Measurements from ENCODE around the gene DNPH1.

The DNPH1 gene

GRCh38 chr6:43231735-43232450, 2.6 kb upstream of the DNPH1 start:
- Histone ChIP-seq H3K36me3 (no peaks in the 10 kb centered on the region), H3K27me3 (no peaks in the 10 kb centered on the region), H3K4me1 (no peaks in the 10 kb centered on the region), H3K4me3 (ENCODE audit: low read depth, low read length) (no peak overlapping the region), H3K9me3 (no peaks in the 10 kb centered on the region)
- DNase-seq = no peak
- TF ChIP-seq CTCF (IDR thresholded peaks at IDR 0.05; ENCODE audit: low read depth, low read length) = no peak

GRCh38 chr6:43231053-43231452, 1.8 kb upstream of the DNPH1 start:
- TF ChIP-seq CTCF (IDR thresholded peaks at IDR 0.05; ENCODE audit: low read depth, low read length) = no peak

GRCh38 chr6:43229803-43230620, 731 bp upstream of the DNPH1 start:
- Histone ChIP-seq H3K9me3 (no peaks in the 10 kb centered on the region), H3K27me3 (no peaks in the 10 kb centered on the region), H3K4me3 (ENCODE audit: low read depth, low read length) (no peak overlapping the region), H3K4me1 (no peaks in the 10 kb centered on the region), H3K36me3 (no peaks in the 10 kb centered on the region)
- TF ChIP-seq CTCF (IDR thresholded peaks at IDR 0.05; ENCODE audit: low read depth, low read length) = no peak
- no peak for DNase-seq

More at GRCh38 chr6:43231053-43231452, 1.8 kb upstream of the DNPH1 start:
- Histone ChIP-seq H3K27me3 (no peaks in the 10 kb centered on the region), H3K4me1 (no peaks in the 10 kb centered on the region), H3K36me3 (no peaks in the 10 kb centered on the region), H3K9me3 (no peaks in the 10 kb centered on the region), H3K4me3 (ENCODE audit: low read depth, low read length) (no peak overlapping the region)
- no peak for DNase-seq

DNA sequence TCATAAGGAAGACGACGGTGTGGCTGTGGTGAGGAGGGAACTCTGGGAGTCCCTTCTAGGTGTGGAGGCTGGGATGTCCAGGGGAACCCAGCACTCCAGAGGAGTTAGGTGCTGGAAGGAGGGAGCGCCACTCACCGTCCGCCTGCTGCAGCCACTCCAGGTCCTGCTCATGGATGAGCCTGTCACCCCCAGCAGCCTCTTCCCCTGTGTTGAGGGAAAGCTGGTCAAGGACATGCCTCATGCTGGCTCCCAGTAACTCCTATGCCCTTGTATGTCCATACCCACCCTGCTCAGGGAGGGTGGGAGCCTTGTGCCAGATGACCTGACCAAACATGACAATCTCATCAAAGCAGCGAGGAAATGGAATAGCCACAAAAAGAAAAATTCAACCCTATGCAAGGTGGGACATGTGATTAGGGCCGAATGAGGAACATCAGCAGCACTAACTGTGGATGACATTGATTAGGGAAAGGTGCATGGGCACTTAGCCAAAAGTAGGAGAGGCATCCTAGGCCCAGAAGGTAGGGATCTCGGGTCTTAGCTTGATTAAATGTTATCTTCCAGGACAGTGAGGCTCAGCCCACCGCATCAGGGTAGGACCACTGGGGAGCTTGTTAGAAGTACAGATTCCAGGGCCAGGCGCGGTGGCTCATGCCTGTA, 3.0 kb downstream of the DNPH1 start:
- H3K36me3 ChIP-seq = peaks cover 6% of the 10 kb centered on the region; the same call in 1 of the 2 replicates
- TF ChIP-seq CTCF (IDR thresholded peaks at IDR 0.05; ENCODE audit: low read depth, low read length) = no peak
- no peak for DNase-seq
- no peaks in the 10 kb centered on the region for H3K9me3 ChIP-seq
- no peaks in the 10 kb centered on the region for H3K27me3 ChIP-seq
- no peak overlapping the region for H3K4me3 ChIP-seq (ENCODE audit: low read depth, low read length)
- H3K4me1 ChIP-seq = no peaks in the 10 kb centered on the region

- Histone ChIP-seq H3K36me3 (peaks cover 6% of the 10 kb centered on the region; the same call in 1 of the 2 replicates), H3K9me3 (no peaks in the 10 kb centered on the region), H3K27me3 (no peaks in the 10 kb centered on the region), H3K4me3 (ENCODE audit: low read depth, low read length) (no peak overlapping the region), H3K4me1 (no peaks in the 10 kb centered on the region)
- no peak for DNase-seq
- no peak for TF ChIP-seq CTCF (IDR thresholded peaks at IDR 0.05; ENCODE audit: low read depth, low read length)
Observed at GRCh38 chr6:43223175-43223574, 6.1 kb downstream of the DNPH1 start.

Measured in BE2C (cell line).